Osteoblast (primary cell): Measurements from ENCODE around the gene NANOS3. TPM values are rescaled to one million over a fixed set of nuclear protein-coding genes. Genes with fewer than 3 reads are reported as not detected.

ENCODE experiments used
- DNase-seq: peaks from one replicate; pipeline ENCODE4 v3.0.0; 2011; ENCODE audit warnings: low spot score, mixed read lengths; ENCODE audit not compliant: insufficient read length; ENCODE audit errors: missing footprints
- H2AFZ ChIP-seq: 2 replicates; pipeline ENCODE4 v1.6.0; 2011; ENCODE audit warnings: mild to moderate bottlenecking, low read length
- H3K27ac ChIP-seq: 2 replicates; pipeline ENCODE4 v1.5.1; 2011; ENCODE audit warnings: mild to moderate bottlenecking, low read depth, low read length, moderate library complexity
- H3K27me3 ChIP-seq: 2 replicates; pipeline ENCODE4 v1.6.0; 2012; ENCODE audit warnings: mild to moderate bottlenecking, control low read depth, inconsistent platforms, low read length, moderate library complexity; ENCODE audit not compliant: insufficient read depth
- H3K36me3 ChIP-seq: 2 replicates; pipeline ENCODE4 v1.5.1; 2011; ENCODE audit warnings: mild to moderate bottlenecking, low read length, control low read depth, moderate library complexity; ENCODE audit not compliant: insufficient read depth
- H3K4me1 ChIP-seq: 2 replicates; pipeline ENCODE4 v1.5.1; 2011; ENCODE audit warnings: mild to moderate bottlenecking, low read length, control low read depth, moderate library complexity; ENCODE audit not compliant: insufficient read depth
- H3K4me2 ChIP-seq: 2 replicates; pipeline ENCODE4 v1.6.0; 2011; ENCODE audit warnings: mild to moderate bottlenecking, low read length; ENCODE audit not compliant: insufficient read depth
- H3K4me3 ChIP-seq: fragments of 200-600 bp; sonication (generic); 3 replicates; pipeline ENCODE4 v1.5.1; 2012; ENCODE audit warnings: mild to moderate bottlenecking, low read length, inconsistent platforms; ENCODE audit not compliant: insufficient read depth
- H3K79me2 ChIP-seq: 2 replicates; pipeline ENCODE4 v1.6.0; 2012; ENCODE audit warnings: mild to moderate bottlenecking, low read length, control low read depth, inconsistent platforms; ENCODE audit not compliant: insufficient read depth
- H3K9me3 ChIP-seq: 2 replicates; pipeline ENCODE4 v1.5.1; 2011; ENCODE audit warnings: low read depth, low read length, control low read depth
- H4K20me1 ChIP-seq: 2 replicates; pipeline ENCODE4 v1.6.0; 2012; ENCODE audit warnings: mild to moderate bottlenecking, low read length, control low read depth; ENCODE audit not compliant: insufficient read depth
- total RNA-seq: library from RNA; depleted of rRNA; stranded (reverse); fragments of >200 nt; gene quantifications from 2 replicates; pipeline ENCODE4 v1.2.3, GENCODE V29; 2012
- TF ChIP-seq, protein P1 (sequence below): IDR thresholded peaks from 2 replicates; pipeline ENCODE4 v1.5.1; 2011; ENCODE audit warnings: mild to moderate bottlenecking, low read depth, low read length, moderate library complexity; ENCODE audit errors: extremely low read depth

The NANOS3 gene
- total RNA-seq, 1 donor = not detected

DNA sequence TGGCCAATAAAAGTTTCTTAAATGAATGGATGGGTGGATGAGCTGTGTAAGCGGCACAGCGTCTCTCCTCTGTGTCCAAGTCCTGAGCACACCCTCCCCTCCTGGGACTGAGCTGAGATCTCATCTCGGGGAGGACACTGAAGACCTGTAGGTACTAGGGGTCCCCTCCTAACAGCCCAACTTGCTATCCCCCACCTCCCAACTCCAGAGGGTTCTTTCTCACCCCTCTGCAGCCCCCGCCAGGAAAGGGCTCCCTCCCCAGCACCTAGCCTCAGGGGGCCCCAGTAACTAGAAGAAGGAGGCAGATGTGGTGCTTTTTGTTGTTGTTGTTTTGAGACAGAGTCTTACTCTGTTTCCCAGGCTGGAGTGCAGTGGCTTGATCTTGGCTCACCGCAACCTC, 1.1 kb upstream of the NANOS3 start:
- H3K4me3 ChIP-seq = no peak overlapping the region
- no peak overlapping the region for H2AFZ ChIP-seq
- H3K4me2 ChIP-seq = no peak overlapping the region
- no peaks in the 10 kb centered on the region for H3K9me3 ChIP-seq
- no peaks in the 10 kb centered on the region for H4K20me1 ChIP-seq
- no peaks in the 10 kb centered on the region for H3K79me2 ChIP-seq
- TF ChIP-seq, protein P1, sequence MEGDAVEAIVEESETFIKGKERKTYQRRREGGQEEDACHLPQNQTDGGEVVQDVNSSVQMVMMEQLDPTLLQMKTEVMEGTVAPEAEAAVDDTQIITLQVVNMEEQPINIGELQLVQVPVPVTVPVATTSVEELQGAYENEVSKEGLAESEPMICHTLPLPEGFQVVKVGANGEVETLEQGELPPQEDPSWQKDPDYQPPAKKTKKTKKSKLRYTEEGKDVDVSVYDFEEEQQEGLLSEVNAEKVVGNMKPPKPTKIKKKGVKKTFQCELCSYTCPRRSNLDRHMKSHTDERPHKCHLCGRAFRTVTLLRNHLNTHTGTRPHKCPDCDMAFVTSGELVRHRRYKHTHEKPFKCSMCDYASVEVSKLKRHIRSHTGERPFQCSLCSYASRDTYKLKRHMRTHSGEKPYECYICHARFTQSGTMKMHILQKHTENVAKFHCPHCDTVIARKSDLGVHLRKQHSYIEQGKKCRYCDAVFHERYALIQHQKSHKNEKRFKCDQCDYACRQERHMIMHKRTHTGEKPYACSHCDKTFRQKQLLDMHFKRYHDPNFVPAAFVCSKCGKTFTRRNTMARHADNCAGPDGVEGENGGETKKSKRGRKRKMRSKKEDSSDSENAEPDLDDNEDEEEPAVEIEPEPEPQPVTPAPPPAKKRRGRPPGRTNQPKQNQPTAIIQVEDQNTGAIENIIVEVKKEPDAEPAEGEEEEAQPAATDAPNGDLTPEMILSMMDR = no peak
- no peaks in the 10 kb centered on the region for H3K36me3 ChIP-seq
- no peaks in the 10 kb centered on the region for H3K27me3 ChIP-seq
- H3K27ac ChIP-seq = no peak overlapping the region
- peaks cover 6% of the 10 kb centered on the region for H3K4me1 ChIP-seq
- DNase-seq = peak; percentile 52

DNA sequence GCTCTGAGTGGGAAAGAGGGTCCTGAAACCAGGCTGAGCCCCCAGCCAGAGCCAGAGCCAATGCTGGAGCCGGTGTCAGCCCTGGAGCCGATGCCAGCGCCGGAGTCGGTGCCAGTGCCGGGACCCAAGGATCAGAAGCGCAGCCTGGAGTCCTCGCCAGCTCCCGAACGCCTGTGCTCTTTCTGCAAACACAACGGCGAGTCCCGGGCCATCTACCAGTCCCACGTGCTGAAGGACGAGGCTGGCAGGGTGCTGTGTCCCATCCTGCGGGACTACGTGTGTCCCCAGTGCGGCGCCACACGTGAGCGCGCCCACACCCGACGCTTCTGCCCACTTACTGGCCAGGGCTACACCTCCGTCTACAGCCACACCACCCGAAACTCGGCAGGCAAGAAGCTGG, 369 bp downstream of the NANOS3 start:
- no peak overlapping the region for H3K4me2 ChIP-seq
- H3K9me3 ChIP-seq = no peaks in the 10 kb centered on the region
- no peak overlapping the region for H3K27ac ChIP-seq
- H3K4me1 ChIP-seq = peaks cover 20% of the 10 kb centered on the region
- no peak overlapping the region for H3K4me3 ChIP-seq
- TF ChIP-seq, protein P1 = no peak
- peak; percentile 23 for DNase-seq
- H4K20me1 ChIP-seq = no peaks in the 10 kb centered on the region
- no peaks in the 10 kb centered on the region for H3K27me3 ChIP-seq
- H3K36me3 ChIP-seq = no peaks in the 10 kb centered on the region
- H2AFZ ChIP-seq = no peak overlapping the region
- no peaks in the 10 kb centered on the region for H3K79me2 ChIP-seq

DNA sequence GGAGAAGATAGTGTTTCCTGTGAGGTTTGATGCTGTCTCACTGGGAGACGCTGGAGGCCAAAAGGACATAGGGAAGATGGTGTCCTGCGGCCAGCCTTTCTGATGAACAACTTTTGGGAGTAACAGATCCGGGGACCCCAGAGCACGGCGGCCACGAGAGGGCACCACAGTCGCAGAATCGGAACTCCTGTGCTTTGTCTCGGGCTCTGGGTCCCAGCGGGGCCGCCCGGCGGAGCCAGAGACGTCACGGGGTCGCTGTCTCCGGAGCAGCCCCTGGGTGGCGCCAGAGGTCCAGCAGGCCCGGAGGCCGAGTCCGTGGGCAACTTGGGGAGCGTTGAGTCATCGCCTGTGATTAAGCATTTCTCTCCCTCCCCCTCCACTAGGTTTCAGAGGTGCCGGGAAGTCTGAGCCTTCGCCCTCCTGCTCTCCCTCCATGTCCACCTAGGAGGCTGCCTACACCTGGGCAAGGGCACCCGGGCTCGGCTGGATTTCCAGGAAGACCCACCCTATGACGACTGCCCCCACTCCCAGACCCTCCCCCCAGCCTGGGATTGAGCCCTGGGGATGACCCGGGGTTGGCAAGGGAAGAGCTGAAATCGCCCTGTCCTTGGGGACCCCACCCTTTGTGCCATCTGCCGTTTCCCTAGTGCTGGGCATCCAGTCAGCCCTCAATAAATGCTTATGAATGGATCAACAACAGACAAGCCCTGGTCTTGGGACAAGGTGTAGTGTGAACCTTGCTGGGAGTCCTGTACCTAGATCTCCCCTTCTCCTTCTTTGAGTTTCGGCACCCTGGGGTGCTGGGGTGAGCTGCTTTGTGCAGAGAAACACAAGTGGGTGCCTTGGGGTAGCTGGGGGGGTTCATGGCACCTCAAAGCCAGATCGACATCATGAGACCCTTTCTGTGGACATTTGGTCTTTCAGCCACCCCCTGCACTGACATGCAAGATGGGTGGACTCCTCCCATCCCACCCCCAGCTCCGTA, 3.4 kb downstream of the NANOS3 start:
- H3K27ac ChIP-seq = peak overlapping the region; percentile 70
- H2AFZ ChIP-seq = peak overlapping the region; percentile 87
- no peaks in the 10 kb centered on the region for H3K27me3 ChIP-seq
- H3K4me1 ChIP-seq = peaks cover 20% of the 10 kb centered on the region
- DNase-seq = peak; percentile 100
- TF ChIP-seq, protein P1 = peak; percentile 98
- peak overlapping the region; percentile 59 for H3K4me3 ChIP-seq
- no peaks in the 10 kb centered on the region for H4K20me1 ChIP-seq
- H3K4me2 ChIP-seq = peak overlapping the region; percentile 88
- H3K79me2 ChIP-seq = no peaks in the 10 kb centered on the region
- no peaks in the 10 kb centered on the region for H3K9me3 ChIP-seq
- H3K36me3 ChIP-seq = no peaks in the 10 kb centered on the region

GRCh38 chr19:13881251-13881691, 4.3 kb downstream of the NANOS3 start:
- peak; percentile 81 for DNase-seq
- Histone ChIP-seq H2AFZ (peak overlapping the region; percentile 88), H3K79me2 (no peaks in the 10 kb centered on the region), H3K4me3 (peak overlapping the region; percentile 10), H3K27me3 (no peaks in the 10 kb centered on the region), H3K4me1 (peaks cover 20% of the 10 kb centered on the region), H3K27ac (peak overlapping the region; percentile 48), H3K36me3 (no peaks in the 10 kb centered on the region), H3K9me3 (no peaks in the 10 kb centered on the region), H4K20me1 (no peaks in the 10 kb centered on the region), H3K4me2 (peak overlapping the region; percentile 16)
- TF ChIP-seq, protein P1 = no peak
